HAP-1 (cell line): ENCODE measurements around the gene WASHC3.

ENCODE experiments used
- DNase-seq, 2 experiments: peaks; one replicate each; pipeline ENCODE4 v3.0.0-alpha.2; 2016 to 2020; ENCODE audit warnings: low spot score in 2 of 2
- H3K27me3 ChIP-seq: fragments of 250-450 bp; sonication (Bioruptor Pico); 2 replicates; pipeline ENCODE4 v1.5.1; 2020; ENCODE audit warnings: low read depth, mild to moderate bottlenecking, moderate library complexity
- H3K36me3 ChIP-seq: fragments of 250-450 bp; sonication (Bioruptor Pico); replicated peaks from 2 replicates; pipeline ENCODE4 v1.5.1; 2020; ENCODE audit warnings: mild to moderate bottlenecking
- H3K4me1 ChIP-seq: fragments of 250-450 bp; sonication (Bioruptor Pico); 2 replicates; pipeline ENCODE4 v1.5.1; 2020; ENCODE audit warnings: mild to moderate bottlenecking
- H3K4me3 ChIP-seq: fragments of 250-450 bp; sonication (Bioruptor Pico); 2 replicates; pipeline ENCODE4 v1.5.1; 2020; ENCODE audit warnings: mild to moderate bottlenecking, moderate library complexity
- H3K9me3 ChIP-seq: fragments of 250-450 bp; sonication (Bioruptor Pico); 2 replicates; pipeline ENCODE4 v1.5.1; 2020; ENCODE audit warnings: mild to moderate bottlenecking, moderate library complexity
- in situ Hi-C: fragments of 300-500 bp; cut with MboI; formaldehyde crosslinking; loops from 3 replicates; pipeline ENCODE4 v1.14.3; 2020; ENCODE audit warnings: low sequenced_read_pairs, inconsistent platforms, mixed read lengths

The WASHC3 gene

DNA sequence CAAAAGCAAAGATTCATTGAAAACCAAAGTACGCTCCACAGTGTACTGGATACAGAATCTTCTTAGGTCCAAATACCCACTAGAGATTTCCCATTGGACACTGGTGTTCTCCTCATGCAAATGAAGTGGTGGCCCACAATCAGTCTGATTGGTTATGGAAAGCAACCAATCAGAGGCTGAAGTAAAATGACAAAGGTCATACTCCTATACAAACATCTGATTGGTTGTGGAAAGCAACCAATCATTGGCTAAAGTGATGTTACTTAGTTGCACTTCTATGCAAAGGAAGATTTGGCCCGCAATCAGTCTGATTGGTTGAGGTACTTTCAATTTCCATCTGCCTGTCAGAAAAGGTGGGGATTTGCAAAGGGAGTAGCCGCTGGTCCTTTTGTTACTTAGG lies 1.3 kb upstream of the WASHC3 start:
- no peaks in the 10 kb centered on the region for H3K36me3 ChIP-seq
- no peak overlapping the region for H3K4me3 ChIP-seq
- H3K27me3 ChIP-seq: no peaks in the 10 kb centered on the region
- H3K9me3 ChIP-seq: no peaks in the 10 kb centered on the region
- DNase-seq: no peak
- in situ Hi-C loops: no loop called here
- H3K4me1 ChIP-seq: no peaks in the 10 kb centered on the region

DNA sequence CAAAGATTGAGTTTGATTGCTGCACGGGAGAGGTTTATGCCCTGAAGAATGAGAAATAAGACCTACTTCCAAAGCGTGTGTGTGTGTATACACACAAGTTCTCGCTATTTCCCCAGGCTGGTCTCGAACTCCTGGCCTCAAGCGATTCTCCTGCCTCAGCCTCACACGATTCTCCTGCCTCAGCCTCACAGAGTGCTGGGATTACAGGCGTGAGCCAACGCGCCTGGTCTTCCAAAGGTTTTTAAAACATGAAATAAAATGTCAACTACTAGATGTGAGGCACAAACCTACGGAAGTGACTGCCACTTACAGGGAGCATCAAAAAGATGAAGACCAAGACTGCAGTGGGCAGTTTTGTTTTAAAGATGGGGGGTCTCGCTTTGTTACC lies 622 bp upstream of the WASHC3 start:
- no peaks in the 10 kb centered on the region for H3K36me3 ChIP-seq
- peak overlapping the region; percentile 70 for H3K4me3 ChIP-seq
- in situ Hi-C loops: no loop called here
- no peak for DNase-seq
- H3K4me1 ChIP-seq: no peaks in the 10 kb centered on the region
- no peaks in the 10 kb centered on the region for H3K27me3 ChIP-seq
- H3K9me3 ChIP-seq: no peaks in the 10 kb centered on the region

DNA sequence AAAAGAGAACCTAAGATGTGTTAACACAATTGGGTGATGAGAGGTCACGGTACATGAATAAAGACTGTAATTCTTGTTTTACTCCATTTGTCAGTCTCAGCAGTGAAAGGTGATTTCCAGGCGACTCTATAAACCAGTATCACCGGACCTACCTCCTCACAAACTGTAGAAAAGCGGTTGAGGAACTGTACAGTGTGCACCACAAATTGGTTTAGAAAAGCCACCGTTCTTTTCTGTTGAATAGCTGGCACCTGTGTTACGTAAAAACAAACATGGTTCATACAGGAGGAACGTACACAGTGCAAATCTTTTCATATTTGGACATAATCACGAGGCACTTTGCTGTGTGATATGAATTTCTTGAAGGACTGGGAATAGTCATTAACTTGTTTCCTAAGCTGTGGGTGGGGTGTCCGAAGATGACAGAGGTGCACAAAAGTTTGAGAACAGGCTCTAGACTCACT lies 663 bp downstream of the WASHC3 start:
- Histone ChIP-seq H3K36me3 (no peaks in the 10 kb centered on the region), H3K27me3 (no peaks in the 10 kb centered on the region), H3K4me3 (peak overlapping the region; percentile 70), H3K4me1 (no peaks in the 10 kb centered on the region), H3K9me3 (no peaks in the 10 kb centered on the region)
- in situ Hi-C loops: no loop called here
- DNase-seq: no peak

DNA sequence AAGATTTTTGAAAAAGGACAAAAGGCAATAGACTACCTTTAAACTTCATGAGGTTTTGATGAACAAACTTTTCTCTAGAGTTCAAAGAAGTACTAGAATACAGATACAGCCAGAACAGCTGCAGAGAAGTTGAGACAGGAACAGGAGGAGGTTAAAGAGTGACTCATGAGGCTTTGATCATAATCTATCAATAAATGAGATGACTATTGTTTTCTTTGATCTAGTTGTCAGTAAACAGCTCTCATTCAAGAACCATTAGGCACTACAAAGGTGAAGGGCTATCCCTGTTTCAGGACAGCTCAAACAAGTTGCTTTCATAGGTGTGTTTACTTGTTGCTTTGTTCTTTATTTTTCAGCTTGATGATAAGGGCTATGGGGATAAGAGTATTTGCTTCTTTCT lies 2.4 kb downstream of the WASHC3 start:
- Histone ChIP-seq H3K4me1 (no peaks in the 10 kb centered on the region), H3K9me3 (no peaks in the 10 kb centered on the region), H3K27me3 (no peaks in the 10 kb centered on the region), H3K4me3 (no peak overlapping the region), H3K36me3 (no peaks in the 10 kb centered on the region)
- DNase-seq: no peak
- in situ Hi-C loops: no loop called here

DNA sequence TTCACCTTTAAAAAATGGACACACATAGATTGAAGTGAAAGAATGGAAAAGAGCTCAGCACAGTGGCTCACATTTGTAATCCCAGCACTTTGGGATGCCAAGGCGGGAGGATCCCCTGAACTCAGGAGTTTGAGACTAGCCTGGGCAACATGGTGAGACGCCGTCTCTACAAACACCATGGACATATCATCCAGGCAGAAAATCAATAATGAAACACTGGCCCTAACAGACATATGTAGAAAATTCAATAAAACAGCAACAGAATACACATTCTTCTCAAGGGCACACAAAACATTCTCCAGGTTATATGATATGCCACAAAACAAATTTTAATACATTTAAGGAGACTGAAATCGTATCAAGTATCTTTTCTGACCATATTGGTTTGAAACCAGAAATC lies 7.4 kb downstream of the WASHC3 start:
- no peaks in the 10 kb centered on the region for H3K9me3 ChIP-seq
- H3K36me3 ChIP-seq: no peaks in the 10 kb centered on the region
- in situ Hi-C loops: no loop called here
- no peak for DNase-seq
- H3K4me3 ChIP-seq: no peak overlapping the region
- no peaks in the 10 kb centered on the region for H3K27me3 ChIP-seq
- no peaks in the 10 kb centered on the region for H3K4me1 ChIP-seq

DNA sequence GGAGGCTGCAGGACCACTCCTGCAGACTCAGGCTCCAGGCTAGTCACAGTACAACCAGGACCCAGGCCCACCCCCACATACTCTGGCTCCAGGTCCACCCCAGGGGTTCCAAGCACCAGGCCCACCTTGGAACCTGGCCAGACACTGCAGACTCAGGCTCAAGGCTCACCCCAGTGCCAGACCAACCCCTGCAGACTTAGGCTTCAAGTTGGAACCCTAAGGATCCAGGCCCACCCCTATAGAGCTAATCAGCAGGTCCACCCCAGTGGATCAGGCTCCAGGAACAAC lies 8.8 kb downstream of the WASHC3 start:
- Histone ChIP-seq H3K9me3 (no peaks in the 10 kb centered on the region), H3K36me3 (no peaks in the 10 kb centered on the region), H3K4me3 (no peak overlapping the region), H3K4me1 (no peaks in the 10 kb centered on the region), H3K27me3 (no peaks in the 10 kb centered on the region)
- in situ Hi-C loops: no loop called here
- no peak for DNase-seq

DNA sequence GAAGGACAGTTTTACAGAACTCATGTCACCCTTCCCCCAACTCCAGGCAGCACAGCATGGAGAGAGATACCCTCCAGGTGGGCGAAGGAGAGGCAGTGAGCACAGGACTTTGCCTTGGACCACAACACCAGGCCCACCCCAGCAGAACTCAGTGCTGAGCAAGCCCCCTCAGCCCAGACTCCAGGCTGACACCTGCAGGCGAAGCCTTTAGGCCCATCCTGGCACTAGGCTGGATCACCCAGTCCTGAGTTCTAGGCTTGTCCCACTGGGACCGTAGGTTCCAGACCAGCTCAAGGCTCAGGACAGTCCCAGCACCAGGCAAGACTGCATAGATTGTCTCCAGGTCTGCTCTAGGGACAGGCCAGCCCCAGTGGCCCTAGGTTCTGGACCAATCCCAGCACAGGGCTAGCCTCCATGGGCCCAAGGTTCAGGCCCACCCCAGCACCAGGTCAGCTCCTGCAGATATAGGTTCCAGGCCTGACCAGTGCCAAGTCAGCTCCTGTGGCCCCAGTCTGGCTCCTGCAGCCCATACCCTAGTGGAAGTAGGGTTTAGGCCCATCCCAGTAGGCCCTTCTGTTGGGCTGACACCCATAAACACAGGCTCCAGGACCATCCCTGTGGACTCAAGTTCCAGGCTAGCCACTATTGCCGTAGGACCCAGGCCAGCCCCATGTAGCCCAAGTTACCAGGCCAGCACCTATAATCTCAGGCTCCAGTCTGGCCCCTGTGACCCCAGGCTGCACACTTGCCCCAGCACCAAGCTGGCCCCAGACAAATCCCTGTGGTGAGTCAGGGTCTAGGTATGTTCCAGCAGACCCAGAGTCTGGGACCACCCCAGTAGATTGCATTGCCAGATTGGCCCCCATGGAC lies 9.4 kb downstream of the WASHC3 start:
- no peak overlapping the region for H3K4me3 ChIP-seq
- no peaks in the 10 kb centered on the region for H3K4me1 ChIP-seq
- in situ Hi-C loops: no loop called here
- H3K9me3 ChIP-seq: no peaks in the 10 kb centered on the region
- no peak for DNase-seq
- H3K36me3 ChIP-seq: no peaks in the 10 kb centered on the region
- no peaks in the 10 kb centered on the region for H3K27me3 ChIP-seq

DNA sequence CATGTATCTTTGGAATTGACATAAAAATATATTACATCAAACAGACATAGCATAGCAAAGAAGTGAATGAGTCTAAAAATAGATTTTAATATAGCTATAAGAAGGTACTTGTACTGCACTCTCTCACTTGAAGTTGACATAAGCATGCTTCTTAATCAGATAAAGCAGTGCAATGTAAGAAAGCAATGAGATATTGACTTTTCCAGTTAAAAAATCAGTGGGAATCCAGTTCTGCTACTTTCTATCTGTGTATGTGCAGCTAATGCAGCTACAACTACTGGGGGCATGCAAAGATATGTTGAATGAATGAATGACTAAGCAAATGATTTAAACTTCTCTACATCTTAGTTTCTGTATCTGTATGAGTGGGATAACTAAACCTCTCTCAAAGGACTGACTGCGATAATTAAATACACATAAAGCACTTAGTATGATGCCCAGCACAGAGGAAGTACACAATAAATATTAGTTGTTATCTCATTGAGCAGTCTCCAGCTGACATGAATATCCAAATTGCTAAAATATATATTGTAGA lies 10.3 kb downstream of the WASHC3 start:
- no peak for DNase-seq
- in situ Hi-C loops: no loop called here
- Histone ChIP-seq H3K9me3 (no peaks in the 10 kb centered on the region), H3K4me1 (no peaks in the 10 kb centered on the region), H3K4me3 (no peak overlapping the region), H3K27me3 (no peaks in the 10 kb centered on the region), H3K36me3 (no peaks in the 10 kb centered on the region)

DNA sequence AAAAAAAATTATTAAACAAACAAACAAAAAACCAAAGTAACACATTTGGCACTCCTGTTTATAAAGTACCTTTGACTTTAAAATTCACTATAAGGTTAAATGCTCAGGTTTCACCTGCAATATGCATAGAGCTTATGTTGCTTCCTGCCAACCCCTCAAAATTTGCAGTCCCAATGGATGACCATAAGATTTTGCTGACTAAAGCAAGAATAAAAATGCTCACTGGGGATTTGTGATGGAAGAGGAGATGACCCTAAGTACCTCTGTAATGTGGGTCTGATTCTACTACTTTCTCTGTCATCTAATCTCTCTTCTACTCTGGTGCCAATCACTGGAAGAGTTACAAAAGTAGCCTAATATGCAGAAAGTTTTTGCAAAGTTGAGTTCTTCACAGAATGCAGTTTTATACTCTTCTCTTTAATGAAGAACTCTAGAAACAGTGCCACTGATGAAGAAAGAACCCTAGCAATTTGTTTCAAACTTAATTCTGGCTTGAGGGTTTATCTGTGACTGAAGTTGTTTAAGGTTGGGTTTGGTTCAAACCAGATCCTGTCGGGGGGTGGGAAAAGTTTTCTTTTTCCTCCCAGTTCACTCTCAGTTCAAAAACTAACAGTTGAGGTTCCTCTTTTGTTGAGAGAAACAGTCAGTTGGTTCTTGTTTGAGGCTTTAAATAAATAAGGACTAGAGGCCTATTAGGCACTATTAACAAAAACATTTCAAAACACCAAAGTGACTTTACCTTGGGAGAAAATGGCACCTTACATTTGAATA lies 10.9 kb downstream of the WASHC3 start:
- no peaks in the 10 kb centered on the region for H3K27me3 ChIP-seq
- no peaks in the 10 kb centered on the region for H3K36me3 ChIP-seq
- H3K4me3 ChIP-seq: no peak overlapping the region
- no peaks in the 10 kb centered on the region for H3K4me1 ChIP-seq
- no peaks in the 10 kb centered on the region for H3K9me3 ChIP-seq
- no peak for DNase-seq
- in situ Hi-C loops: no loop called here

DNA sequence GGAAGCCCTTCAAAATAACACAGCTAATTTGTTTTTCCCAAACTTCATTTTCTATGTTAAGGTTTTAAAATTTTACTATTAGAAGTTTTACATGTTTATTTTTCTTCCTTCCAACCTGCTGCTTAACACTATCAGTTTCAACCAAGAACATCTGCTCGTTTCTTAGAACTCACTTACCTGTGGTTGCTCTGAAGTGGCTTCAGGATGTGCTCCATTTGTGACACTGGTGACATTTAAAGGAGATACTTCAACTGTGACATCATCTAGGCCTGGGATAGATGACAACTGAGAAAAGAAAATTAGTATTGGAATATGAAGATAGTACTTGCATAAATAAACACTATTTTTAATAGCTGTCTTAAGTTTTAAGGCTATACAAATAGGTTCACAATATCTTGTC lies 17.9 kb downstream of the WASHC3 start:
- Histone ChIP-seq H3K4me3 (no peak overlapping the region), H3K9me3 (no peaks in the 10 kb centered on the region), H3K36me3 (no peaks in the 10 kb centered on the region), H3K4me1 (no peaks in the 10 kb centered on the region), H3K27me3 (no peaks in the 10 kb centered on the region)
- DNase-seq: no peak
- in situ Hi-C loops: no loop called here

DNA sequence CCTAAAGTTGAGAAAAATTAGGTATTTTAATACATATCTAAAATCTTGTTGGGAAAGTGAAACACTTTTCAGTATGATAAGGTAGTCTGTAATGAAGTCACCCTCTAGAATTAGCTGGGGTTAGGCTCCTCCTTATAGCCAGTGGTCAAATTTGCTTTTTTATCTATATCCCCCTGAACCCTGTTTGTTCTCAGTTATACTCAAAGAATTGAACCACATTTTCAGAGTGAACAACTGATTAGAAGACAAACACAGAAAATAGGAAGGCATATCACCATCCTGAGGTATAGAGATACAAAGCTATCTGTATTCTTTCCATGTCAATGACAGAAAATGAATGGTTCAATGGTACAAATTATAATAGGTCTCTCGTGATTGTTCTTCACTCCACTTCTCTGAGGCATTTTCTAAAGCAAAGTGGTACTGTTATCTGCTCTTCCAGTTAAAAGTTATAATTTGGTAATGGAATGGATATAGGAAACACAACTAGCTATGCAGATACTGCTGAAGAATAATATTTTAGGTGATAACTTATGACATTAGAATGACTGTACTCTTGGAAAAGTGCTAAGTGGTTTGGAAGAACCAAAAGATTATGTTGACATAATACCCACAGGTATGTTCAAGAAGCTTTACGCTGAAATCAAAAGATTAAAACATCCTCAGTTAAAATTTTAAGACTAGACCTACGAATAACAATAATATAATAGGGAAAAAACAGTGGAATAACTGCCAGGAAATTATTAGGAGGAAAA lies 27.6 kb downstream of the WASHC3 start:
- no peak for DNase-seq
- H3K27me3 ChIP-seq: no peaks in the 10 kb centered on the region
- in situ Hi-C loops: no loop called here

DNA sequence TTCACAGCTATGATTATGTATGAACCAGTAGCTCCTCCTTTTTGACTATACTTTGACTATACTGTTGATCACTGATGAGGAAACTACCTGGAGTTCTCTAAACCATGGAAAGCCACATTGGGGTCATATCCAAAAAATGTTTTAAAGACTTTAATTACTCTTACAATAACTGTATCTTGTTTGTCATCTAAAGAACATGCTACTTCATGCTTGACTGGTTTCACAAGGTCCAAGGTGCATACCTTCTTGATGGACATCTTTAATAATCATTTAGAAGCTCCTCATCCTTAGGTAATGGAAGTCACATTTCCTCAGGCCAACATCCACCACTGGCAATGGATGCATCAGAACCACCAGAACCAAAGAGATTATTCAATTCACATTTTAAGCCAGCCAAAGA lies 29.9 kb downstream of the WASHC3 start:
- no peaks in the 10 kb centered on the region for H3K27me3 ChIP-seq
- in situ Hi-C loops: no loop called here
- no peaks in the 10 kb centered on the region for H3K36me3 ChIP-seq
- H3K4me1 ChIP-seq: peaks cover 13% of the 10 kb centered on the region
- no peaks in the 10 kb centered on the region for H3K9me3 ChIP-seq
- no peak for DNase-seq
- no peak overlapping the region for H3K4me3 ChIP-seq

More for the DNA sequence above, 27.6 kb downstream of the WASHC3 start:
- no peak overlapping the region for H3K4me3 ChIP-seq
- H3K9me3 ChIP-seq: no peaks in the 10 kb centered on the region
- peaks cover 13% of the 10 kb centered on the region for H3K4me1 ChIP-seq
- no peaks in the 10 kb centered on the region for H3K36me3 ChIP-seq

DNA sequence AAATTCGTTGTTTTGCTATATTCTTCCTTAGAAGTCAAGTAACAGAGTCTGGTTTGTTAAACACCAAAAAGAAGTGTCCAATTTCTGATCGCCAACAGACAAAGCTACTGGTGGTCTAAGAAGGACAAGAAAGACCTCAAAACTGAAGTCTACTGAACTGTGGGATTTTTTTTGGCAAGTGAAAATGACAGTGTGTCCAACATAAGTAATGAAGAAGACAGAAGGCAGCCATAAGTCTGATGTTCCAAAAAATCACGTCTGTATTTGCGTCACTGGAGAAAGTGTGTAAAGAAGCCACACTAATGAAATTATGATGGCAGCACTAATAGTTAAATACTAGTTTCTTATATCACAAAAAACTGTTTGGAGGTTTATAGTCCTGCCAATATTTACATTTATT lies 32.6 kb downstream of the WASHC3 start:
- H3K9me3 ChIP-seq: no peaks in the 10 kb centered on the region
- no peaks in the 10 kb centered on the region for H3K36me3 ChIP-seq
- H3K4me1 ChIP-seq: peaks cover 8% of the 10 kb centered on the region
- in situ Hi-C loops: no loop called here
- no peaks in the 10 kb centered on the region for H3K27me3 ChIP-seq
- no peak overlapping the region for H3K4me3 ChIP-seq
- DNase-seq: no peak

DNA sequence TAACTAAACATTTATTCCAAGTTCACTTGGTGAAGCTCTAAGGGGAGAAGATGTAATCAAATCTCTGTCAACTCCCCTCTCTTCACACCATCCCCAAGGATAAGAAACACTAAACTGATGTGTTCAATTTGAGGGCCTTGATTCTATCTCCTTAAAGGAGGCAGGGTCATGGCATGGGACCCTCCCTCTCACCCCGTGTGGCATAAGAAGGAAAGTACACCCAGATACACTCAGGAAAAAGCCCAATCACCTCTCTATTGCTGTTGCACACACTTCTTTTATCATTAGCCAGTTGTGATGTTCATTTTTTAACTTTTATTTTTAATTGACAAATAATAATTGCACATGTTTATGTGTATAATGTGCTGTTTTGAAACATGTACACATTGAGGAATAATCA lies 35.1 kb downstream of the WASHC3 start:
- no peaks in the 10 kb centered on the region for H3K9me3 ChIP-seq
- H3K27me3 ChIP-seq: no peaks in the 10 kb centered on the region
- H3K36me3 ChIP-seq: no peaks in the 10 kb centered on the region
- in situ Hi-C loops: no loop called here
- no peaks in the 10 kb centered on the region for H3K4me1 ChIP-seq
- no peak for DNase-seq
- no peak overlapping the region for H3K4me3 ChIP-seq
